DMS79 treated with DMSO at 0.1 percent for 48 hours (cell line): ENCODE results near the gene SPTBN5.

Experiments used
- DNase-seq: peaks from one replicate; lab custom pipeline; 2025; lab: John Stamatoyannopoulos, UW

Gene SPTBN5

DNA sequence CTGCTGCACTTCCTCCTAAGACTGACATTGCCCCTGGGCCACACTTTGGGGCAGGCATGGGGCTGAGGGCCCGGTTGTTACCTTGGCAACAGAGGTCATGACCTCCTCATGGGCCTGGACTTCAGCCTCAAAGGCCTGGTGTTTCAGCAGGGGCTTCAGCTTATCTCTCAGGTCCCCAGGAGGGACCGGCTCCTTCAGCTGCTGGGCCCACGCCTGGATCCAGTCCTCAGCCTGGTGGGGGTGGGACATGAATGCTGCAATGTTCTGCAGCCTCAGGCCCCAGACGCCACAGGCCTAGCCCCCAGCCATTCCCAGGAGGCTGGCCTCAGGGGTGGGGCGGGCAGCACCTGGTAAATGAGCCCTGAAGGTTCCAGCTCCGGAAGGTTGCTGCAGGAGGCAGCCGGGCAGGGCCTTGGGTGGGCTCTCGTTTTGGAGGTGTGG, 27.6 kb downstream of the SPTBN5 start:
- DNase-seq = no peak

DNA sequence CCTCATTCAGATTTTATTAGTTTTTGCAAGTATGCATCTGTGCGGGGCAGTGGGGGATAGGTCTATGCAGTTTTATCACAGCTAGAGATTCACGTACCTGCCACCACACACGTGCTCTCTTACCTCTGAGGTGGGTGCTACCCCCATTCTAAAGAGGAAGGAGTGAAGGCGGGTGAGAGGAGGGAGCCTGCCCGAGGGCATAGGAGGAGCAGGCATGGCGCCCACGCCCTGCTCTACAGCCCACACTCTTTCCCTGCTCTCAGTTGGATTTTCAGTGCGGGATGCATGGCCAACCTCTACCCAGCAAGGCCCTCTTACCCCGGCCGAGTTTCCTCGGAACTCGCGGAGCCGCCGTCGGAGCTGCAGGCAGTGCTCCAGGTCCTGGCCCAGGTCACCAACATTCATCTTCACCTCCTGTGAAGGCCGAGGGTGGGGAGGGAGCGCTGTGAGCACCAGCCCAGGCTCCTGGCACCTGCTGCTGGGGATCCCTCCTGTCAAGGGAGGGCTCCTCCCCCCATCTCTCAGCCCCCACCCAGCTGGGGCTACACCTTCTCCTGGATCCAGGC, 28.3 kb downstream of the SPTBN5 start:
- DNase-seq = no peak

DNA sequence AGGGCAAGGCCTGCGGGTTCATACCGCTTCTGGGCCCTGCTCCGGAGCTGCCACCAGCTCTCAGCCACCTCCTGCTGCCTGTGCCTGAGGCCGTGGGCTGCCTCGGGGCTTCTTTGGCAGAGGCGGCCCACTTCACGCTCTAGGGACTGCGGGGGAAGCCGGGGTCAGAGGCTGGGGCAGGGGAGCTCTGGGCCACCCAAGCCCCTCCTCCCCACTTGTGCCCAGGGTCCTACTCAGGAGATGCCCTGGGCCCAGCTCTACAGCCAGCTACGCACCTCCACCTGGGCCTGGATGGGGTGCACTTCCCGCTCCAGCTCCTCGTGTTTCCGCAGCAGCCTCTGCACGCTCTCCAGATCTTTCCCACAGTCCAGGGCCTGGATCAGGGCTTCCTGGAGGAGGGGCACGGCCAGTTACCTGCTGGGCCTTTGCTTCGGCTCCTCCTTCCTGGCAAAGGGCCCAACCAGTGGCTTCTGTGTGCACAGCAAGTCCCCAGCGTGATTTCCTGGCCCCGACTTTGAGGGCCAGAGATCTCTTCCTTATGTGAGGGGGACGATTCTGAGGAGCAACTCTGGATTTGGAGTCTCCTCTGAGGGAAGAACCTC, 31.2 kb downstream of the SPTBN5 start:
- DNase-seq = no peak

DNA sequence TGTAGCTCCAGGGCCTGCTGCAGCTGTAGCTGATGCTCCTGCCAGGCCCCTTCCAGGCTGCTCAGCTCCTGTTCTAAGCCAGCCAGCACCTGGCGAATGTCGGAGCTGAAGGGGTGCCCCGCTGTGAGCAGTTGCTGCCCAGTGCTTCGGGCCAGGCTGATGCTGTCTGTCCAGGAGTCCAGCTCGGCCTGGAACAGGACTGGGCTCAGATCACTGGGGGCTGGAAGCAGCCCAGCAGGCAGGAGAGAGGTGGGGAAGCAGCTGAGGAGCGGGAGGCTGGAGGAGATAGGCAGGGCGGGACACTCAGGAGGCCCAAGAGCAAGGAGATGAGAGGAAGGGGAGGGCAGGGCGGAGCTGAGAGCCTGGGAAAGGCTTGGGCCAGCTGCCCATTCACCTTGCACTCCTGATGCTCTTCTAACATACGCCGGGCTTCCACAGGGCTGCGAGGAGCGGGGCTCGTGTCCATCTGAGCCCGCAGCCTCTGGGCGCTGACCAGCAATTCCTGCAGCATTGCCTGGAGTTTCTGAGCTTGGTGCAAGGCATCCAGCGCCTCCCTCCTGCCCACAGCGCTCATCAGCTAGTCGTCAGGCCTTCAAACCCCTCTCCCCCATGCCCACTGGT, 32.0 kb downstream of the SPTBN5 start:
- DNase-seq = no peak

DNA sequence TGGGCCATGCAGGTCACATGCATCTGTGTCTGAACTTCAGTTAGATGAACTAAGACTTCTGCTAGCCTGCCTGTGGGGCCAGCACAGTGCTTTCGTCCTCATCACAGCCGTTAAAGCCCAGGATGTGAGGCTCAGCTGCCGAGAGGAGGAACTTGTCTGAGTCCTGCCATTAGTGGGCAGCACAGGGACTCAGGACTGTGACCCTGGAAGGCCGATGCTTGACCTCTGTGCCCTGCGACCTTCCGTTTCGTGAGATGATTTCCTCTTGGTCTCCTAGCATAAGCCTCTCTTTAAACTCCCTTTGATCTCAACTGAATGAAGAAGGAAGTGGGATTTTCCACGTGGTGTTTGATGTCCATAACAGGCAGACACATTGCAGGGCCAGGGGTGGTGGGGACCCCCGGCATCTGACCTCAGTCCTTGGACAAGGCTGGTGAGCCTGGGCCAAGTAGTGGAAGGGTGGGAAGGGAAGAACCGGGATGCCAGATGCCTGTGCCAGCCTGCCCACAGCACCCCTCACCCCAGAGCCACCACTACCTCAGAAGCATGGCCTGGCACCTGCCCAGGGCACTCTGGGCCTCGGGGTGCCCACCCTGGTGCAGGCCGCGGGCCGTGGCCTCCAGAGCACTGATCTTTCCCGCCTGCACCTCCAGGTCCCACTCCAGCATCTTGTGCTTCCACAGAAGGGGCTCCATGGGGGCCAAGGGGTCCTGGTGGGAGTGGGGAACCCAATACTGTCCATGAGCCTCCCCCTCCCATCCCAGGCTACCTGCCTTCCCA, 33.6 kb downstream of the SPTBN5 start:
- DNase-seq = no peak

DNA sequence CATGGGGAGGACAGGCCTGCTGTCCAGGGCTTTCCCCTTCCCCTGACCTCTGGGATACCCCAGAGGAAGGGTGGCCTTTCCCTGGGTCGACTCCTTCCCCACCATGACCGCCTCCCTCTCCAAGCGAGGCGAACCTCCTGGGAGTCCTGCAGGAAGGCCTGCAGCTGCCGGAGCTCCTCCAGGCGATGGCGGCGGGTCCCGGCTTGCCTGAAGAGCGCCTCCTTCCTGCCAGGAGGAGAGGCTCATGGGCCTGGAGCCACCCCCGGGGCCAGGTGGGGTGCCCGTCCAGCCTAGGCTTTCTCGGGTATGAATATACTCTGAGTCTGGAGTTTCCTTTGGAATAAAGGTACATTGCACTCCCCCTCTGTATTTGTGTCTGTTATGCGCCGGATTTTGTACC, 35.1 kb downstream of the SPTBN5 start:
- no peak for DNase-seq

DNA sequence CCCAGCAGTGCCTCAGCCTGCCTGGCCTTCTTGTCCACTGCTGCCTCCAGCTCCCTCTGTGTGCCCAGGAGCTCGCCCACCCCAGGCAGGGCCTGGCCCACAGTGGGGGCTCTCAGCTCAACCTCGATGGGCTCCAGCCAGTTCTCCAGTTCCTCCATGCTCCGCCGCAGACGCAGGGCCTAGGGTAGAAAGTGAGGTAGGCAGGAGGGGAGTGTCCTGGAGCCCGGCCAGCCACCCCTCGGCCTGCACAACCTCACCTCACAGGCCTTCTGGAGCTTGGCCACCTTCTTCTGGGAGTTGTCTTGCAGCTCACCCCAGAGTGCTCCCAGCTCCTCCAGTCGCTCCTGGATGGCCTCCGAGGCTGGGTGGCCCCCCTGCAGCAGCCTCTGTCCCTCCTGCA, 36.5 kb downstream of the SPTBN5 start:
- DNase-seq = no peak

DNA sequence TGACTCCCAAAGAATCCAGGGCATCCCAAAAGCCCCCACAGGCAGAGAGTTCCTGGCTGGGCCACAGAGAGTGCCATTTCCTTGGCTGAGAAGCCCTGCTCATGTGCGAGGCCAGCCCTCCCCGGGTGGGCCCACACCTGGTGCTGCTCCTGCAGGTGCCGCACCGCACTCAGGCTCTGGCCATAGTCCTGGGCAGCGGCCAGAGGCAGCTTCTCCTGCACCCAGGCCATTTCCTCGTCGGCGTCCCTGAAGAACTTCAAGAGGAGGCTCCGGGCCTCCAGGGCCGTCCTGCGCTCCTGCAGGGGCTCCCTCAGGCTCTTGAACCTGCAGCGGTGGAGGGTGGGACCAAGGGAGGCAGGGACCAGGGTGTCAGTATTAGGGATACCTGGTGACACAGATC, 37.1 kb downstream of the SPTBN5 start:
- no peak for DNase-seq

DNA sequence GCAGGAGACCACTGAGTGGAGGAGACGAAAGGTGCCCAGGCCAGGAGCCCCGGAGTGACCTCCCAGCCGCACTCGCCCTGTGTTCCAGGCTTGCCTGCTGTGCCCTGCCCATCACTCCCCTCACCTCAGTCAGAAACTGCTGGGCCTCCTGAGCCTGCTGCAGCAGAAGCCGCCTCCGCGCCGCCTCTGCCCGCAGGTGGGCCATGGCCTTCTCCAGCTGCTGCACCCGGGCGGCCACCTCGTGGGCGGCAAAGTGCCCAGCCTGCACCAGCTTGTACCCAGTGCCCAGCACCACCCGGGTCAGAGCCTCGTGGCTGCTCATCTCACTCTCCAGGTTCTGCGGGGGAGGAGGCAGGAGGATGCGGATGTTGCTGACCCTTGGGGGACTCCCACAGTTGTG, 37.6 kb downstream of the SPTBN5 start:
- no peak for DNase-seq

DNA sequence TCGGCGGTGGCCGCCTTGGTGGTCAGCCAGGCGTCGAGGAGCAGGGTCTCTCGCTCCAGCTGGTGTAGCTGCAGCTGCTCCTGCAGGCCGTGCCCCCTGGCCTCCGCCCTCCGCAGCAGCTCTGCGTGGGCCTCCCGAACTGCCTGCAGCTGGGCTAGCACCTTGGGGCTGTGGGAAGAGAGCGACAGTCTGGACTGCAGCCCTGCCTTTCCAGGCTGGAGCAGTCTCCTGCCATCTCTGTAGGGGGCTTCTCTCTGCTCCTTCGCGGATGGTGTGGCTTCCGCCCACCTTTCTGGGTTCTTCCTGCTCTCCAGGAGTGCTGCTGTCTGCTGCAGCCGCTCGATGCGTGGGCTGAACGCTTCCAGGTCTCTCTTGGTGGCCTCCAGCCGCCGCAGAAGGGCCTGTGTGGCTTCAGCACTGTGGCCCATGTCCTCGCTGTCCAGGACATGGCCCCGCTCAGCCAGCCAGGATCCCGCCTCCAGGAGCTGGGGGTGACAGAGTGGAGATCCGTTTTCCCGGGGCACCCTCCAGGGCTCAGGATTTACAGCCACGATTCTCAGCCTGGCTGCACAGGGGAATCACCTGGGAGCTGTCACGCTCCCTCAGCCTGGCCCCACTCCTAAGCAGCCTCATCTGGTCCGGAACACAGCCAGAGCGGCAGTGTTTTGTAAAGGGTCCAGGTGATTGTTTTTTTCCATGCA, 38.4 kb downstream of the SPTBN5 start:
- DNase-seq = no peak

DNA sequence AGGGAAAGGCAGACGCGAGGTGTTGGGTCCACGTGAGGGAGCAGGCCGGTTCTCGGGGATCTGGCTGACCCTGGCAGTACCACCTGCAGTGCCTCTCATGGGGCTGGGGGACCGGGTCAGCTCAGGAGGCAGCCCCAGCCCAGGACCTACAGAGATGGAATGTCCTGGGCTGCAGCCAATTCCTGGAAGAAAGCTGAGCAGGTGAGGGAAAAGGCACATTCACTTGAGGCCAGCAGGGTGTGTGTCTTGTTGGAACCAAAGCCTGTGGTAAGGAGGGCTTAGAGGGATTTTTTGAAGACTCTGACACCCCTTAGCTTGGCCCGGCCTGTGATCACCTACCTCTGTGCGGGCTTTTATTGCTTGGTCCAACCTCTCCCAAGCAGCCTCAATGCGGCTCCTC, 39.4 kb downstream of the SPTBN5 start:
- peak; percentile 20 for DNase-seq

DNA sequence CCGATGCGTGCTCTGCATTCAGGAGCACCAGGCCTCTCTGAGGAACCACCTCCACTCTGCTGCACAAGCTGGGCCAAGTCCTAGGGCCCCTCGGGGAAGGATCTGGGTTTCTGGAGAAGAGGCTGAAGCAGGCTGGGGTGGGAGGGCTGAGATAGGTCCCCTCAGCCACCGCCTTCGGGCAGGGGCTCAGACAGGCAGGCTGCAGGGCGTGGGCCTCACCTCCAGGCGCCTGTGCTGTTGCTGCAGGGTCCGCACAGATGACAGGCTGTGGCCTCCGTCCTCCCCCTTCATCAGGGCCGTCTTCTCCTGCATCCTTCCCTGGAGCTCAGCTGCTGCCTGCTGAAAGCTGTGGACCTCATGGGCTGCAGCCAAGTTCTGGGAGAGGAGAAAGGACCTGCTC, 40.0 kb downstream of the SPTBN5 start:
- DNase-seq = no peak

DNA sequence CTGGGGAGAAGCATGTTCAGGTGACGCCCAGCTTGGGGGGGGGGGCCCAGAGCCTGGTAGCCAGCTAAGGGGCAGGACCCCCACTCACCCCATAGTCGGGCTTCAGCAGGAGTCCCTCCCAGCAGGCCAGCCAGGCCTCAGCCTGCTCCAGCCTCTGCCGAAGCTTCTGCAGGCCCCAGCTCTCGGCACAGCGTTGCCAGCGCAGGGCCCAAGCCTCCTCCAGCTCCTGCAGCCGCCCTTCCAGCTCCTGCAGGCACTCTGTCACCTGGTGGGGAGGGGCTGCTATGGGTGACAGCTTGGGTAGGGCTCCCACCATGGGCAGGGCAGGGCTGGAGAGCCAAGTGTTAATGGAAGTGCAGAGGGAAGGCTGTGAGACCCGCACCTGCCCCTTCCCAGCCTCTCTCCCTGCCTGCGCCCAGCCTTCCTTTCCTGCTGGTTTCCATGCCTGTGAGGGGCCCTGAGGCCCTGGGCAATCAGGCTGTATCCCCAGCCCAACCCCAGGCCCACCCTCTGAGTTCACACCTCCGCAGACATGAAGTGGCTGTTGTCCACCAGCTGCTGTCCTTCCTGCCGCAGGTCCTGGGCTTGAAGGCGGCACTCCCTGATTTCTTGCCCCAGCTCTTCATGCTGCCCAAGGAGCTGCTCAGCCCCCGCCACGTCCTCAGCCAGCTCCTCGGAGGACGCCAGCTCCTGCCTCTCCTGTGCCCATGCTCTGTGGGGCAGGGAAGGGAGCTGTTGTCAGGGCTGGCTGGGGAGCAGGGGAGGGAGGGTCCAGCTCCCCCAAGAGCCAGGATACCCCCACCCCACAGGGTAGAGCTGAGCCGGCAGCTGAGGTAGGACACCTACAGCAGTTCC, 40.9 kb downstream of the SPTBN5 start:
- peak; percentile 63 for DNase-seq

DNA sequence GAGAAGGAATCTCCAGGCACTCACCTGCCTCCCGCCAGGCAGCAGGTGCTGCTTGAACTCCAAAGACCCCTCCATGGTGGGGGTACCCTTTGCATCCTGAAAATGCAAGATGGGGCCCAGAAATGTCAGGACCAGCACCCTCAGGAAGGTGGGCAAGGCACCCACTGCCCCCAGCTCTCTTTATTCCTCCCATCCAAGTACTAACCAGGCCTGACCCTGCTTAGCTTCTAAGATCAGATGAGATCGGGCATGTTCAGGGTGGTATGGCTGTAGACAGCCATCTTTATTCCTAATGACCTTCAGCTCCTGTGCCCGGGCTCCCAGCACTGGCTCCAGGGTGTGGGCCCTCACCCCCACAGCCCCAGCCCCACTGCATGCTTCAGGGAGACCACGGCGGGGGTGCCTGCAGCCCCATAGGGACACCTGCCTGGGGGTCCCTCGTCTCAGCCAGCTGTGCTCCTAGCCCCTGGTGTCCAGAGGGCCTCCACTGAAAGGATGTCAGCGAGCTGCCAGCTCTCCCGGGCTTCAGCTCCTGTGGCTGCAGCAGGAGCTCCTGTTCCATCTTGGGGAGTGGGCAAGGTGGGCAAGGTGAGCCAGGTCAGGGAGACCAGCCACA, 42.0 kb downstream of the SPTBN5 start:
- DNase-seq = no peak

DNA sequence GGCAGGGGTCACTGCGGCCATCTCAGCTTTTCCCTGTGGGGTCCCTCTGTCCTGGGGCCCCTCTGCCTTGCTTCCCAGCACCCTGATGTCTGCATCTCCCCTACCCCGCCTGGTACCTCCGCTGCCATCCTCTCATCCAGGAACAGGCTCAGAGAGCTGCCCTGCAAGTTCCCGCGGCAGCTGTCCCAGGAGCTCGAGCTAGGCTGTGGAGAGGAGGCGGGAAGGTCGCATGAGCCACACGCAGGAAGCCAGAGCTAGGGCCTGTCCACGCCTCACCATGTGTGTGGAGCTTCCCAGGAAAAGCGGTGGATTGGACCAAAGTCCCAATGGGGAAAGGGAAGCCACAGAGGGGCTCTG, 42.7 kb downstream of the SPTBN5 start:
- peak; percentile 36 for DNase-seq

DNA sequence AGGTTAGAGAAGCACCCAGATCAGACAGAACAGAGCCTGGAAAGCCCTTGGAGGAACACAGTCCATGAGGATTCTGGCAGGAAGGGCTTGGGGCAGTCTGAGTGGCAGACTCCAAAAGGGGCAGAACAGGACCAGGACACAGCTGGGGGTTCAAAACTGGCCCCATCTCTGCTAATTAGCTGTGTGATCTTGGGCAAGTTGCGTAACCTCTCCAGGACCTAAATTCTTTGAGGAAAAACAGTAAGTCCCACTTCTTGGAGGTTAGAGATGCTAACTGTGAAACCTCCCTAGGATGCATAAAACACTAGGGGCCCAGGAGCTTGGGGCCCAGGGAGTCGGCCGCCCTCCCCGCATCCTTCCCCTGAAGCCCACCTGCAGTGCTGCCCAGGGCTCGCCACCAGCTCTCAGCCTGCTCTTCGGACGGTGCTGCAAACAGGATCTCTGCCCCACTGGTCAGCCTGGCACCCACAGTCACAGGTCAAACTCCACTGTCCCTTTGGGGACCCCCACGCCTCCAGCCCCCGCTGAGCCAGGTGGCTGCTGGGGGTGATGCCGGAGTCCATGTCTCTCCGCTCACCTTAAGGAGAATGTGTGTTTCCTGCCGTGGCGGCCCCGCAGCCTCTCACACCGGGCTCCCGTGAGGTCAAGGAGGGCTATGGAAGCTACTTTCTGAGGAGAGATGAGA, 43.2 kb downstream of the SPTBN5 start:
- no peak for DNase-seq

DNA sequence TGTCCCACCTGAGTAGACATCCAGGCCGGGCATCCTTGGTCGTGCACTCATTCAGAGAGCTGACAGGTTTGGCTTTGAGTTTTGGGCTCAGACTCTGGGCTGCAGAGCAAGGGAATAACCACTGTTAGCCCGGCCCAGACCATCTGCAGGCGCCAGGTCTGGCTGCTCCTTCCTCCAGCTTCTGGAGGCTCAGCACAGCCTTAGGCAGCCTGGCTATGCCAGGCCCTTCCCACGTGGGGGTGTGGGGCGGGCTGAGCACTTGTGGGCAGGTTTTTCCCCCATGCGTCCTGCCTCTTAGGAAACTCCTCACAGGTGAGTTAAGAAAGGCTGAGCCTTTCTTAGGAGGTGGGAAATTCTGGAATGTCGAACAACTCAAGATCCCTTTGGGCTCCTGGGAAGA, 44.0 kb downstream of the SPTBN5 start:
- no peak for DNase-seq

DNA sequence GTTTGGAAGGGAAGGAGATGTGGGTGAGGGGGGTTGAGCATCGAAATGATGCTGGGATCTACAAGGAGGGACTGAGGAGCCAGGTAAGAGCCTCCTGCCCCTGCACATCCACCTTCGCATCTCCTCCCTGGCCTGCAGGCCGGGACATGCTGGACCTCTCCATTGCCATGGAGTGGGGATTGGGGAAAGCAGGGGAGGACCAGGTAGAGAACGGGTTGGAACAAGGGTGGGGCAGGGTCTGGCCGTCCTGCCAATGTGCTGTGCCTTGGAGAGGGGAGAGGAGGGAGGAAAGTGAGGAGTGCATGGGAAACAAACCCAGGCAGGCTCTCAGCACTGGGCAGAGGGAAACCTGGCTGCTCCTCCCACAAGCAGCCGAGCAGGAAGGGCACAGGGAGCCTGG, 44.6 kb downstream of the SPTBN5 start:
- DNase-seq = no peak

DNA sequence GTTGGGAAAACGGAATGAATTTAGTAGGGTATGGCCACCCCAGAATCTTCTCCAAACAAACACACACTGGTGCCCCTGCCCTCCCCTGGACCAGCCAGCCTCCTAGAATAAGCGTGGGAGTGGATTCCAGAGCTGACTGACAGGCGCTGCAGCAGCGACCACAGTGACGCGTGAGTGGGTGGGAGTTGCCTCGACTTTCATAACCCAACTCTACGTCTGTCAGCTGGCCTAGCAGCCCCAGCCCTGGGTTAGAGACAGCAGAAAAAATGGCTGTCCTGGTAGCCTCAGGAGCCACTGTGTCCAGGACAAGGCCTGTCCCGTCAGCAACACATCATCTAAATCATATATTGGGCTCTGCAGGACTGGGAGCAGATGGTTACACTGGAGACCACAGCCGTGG, 45.2 kb downstream of the SPTBN5 start:
- no peak for DNase-seq

DNA sequence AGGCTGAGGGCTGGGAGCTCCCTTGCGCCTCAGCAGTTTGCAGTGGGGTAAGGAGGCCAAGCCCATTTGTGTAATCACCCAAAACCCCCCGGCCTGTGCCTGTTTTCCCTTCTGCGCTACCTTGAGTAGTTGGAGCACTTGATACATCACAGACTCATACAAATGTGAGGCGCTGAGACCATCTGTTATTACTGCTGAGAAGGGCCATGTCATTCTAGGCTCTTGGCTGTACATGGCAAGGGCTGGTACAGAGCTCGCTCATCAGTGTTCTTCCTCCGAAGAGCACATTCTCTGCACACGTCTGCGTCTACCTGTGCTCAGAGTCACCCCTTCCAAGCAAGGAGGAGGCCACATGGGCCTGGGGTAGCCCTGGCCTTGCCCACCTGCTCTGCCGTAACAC, 45.9 kb downstream of the SPTBN5 start:
- no peak for DNase-seq

DNA sequence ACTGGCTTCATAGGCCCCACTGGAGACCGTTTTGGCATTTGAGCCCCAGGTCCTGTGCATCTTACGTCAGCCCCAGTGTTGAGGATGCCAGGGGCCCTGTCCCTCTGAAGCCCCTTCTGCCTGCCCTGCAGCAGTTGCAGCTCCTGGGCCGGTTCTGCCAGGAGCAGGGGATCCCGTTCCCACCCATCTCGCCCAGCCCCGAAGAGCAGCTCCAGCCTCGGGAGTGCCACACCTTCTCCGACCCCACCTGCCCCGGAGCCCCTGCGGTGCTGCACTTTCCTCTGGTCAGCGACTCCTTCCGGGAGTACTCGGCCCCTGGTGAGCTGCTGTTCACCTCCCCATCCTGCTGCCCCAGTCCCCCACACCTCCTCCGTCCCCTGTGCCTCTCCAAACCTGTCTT, 46.6 kb downstream of the SPTBN5 start:
- DNase-seq = no peak
